Neuron (in vitro differentiated cells): ENCODE data around the gene PUSL1.

Source experiments
- H2AFZ ChIP-seq: one replicate; pipeline ENCODE4 v1.6.1; 2013; ENCODE audit warnings: low read depth, mild to moderate bottlenecking, inconsistent platforms, low read length, moderate library complexity
- H3K27me3 ChIP-seq: one replicate; pipeline ENCODE4 v1.6.1; 2013; ENCODE audit warnings: low read length; ENCODE audit not compliant: insufficient read depth
- H3K36me3 ChIP-seq: one replicate; pipeline ENCODE4 v1.6.1; 2013; ENCODE audit warnings: low read length; ENCODE audit not compliant: insufficient read depth
- H3K4me1 ChIP-seq: one replicate; pipeline ENCODE4 v1.6.1; 2013; ENCODE audit warnings: low read length; ENCODE audit not compliant: insufficient read depth
- H3K4me3 ChIP-seq: 2 replicates; pipeline ENCODE4 v1.5.1; 2013; ENCODE audit warnings: mild to moderate bottlenecking, low read length, moderate library complexity
- H3K9me3 ChIP-seq: one replicate; pipeline ENCODE4 v1.6.1; 2013; ENCODE audit warnings: low read length

Gene PUSL1

DNA sequence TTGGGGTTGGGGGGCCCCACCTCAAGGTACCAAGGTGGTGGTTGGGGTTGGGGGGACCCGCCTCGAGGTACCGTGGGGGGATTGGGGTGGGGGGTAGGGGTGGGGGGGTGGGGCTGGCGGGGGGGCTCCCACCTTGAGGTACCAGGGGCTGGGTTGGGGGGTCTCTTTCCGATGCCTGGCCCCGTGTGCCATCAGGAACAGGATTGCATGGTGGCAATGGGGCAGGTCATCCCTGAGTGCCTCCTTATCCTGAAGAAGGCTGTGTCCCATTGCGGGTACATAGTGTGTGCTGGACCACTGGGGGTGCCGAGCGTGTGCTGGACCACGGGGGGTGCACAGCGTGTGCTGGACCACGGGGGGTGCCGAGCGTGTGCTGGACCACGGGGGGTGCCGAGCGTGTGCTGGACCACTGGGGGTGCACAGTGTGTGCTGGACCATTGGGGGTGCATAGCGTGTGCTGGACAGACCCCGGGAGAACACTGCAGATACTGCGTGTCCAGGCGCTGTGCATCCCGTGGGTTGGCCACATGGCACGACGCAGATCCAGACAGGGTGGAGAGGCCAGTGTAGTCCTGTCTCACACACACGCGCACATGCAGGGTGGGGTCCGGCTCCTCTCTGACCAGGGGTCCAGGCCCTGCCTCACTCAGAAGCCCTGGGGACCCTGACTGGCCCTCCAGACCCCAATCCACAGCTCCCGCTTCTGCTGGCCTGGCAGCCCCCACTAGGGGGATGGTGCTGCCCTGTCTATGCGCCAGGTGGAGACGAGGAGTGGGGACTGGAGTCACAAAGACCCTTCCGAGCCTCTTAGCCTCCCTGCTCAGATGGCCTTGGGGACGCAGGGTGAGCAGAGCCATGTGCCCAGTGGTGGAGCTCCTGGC, 23.9 kb upstream of the PUSL1 start:
- Histone ChIP-seq H3K27me3 (no peaks in the 10 kb centered on the region), H3K9me3 (no peaks in the 10 kb centered on the region), H3K36me3 (no peaks in the 10 kb centered on the region), H3K4me1 (no peaks in the 10 kb centered on the region), H2AFZ (no peak overlapping the region), H3K4me3 (no peak overlapping the region)

DNA sequence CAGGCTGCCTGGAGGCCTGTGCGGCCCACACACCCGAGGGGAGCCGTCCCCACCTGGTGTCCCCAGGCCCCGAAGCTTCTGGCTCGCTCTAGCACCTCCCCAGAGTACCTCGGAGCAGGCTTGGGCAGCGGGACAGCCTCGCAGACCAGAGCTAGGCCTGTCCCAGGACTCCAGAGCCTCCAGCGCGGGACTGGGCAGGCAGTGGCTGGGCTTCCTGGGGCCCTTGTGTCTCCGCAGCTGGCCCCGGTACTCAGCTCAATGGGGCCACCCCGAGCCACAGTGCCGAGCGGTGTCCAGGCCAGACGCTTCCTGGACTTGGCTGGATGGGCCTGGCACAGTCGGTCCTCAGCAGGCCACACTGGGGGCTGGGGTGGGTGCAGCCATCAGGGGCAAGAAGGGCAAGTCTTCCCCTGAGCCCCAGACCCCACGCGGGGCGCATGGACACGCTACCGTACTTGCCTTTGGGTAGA, 23.3 kb upstream of the PUSL1 start:
- Histone ChIP-seq H3K4me1 (no peaks in the 10 kb centered on the region), H3K9me3 (no peaks in the 10 kb centered on the region), H3K27me3 (no peaks in the 10 kb centered on the region), H3K4me3 (no peak overlapping the region), H2AFZ (no peak overlapping the region), H3K36me3 (no peaks in the 10 kb centered on the region)

- Histone ChIP-seq H3K9me3 (no peaks in the 10 kb centered on the region), H3K4me1 (no peaks in the 10 kb centered on the region), H3K4me3 (no peak overlapping the region), H3K27me3 (no peaks in the 10 kb centered on the region), H3K36me3 (no peaks in the 10 kb centered on the region), H2AFZ (no peak overlapping the region)
Measured at GRCh38 chr1:1285611-1286311, 22.6 kb upstream of the PUSL1 start.

GRCh38 chr1:1286313-1287261, 21.8 kb upstream of the PUSL1 start:
- Histone ChIP-seq H3K36me3 (no peaks in the 10 kb centered on the region), H2AFZ (no peak overlapping the region), H3K4me1 (no peaks in the 10 kb centered on the region), H3K27me3 (no peaks in the 10 kb centered on the region), H3K4me3 (no peak overlapping the region), H3K9me3 (no peaks in the 10 kb centered on the region)

DNA sequence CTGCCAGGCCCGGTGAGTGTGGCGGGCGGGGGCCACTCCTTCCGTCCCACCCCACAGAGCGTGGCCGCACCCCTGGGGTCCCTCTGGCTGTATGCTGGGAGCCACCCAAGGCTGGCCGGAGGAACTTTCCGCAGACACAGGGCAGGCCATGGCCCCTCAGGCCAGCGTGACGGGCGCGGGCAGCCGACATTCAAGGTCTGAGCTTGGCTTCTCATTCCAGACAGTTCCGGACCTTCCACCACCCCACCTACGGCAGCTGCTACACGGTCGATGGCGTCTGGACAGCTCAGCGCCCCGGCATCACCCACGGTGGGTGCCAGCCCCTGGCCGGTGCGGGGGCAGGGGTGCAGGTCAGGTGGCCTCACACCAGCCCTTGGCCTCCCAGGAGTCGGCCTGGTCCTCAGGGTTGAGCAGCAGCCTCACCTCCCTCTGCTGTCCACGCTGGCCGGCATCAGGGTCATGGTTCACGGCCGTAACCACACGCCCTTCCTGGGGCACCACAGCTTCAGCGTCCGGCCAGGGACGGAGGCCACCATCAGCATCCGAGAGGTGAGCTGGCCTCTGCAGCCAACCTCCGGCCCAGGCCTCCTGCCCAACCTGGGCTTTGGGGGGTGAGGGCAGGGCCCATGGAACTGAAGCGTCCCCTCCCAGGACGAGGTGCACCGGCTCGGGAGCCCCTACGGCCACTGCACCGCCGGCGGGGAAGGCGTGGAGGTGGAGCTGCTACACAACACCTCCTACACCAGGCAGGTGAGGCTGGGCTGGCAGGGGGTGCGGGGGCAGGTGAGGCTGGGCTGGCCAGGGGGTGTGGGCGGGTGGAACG, 20.9 kb upstream of the PUSL1 start:
- Histone ChIP-seq H2AFZ (no peak overlapping the region), H3K4me3 (no peak overlapping the region), H3K9me3 (no peaks in the 10 kb centered on the region), H3K27me3 (no peaks in the 10 kb centered on the region), H3K4me1 (no peaks in the 10 kb centered on the region), H3K36me3 (no peaks in the 10 kb centered on the region)

GRCh38 chr1:1290238-1290731, 18.1 kb upstream of the PUSL1 start:
- Histone ChIP-seq H3K4me1 (no peaks in the 10 kb centered on the region), H3K4me3 (no peak overlapping the region), H3K27me3 (no peaks in the 10 kb centered on the region), H2AFZ (no peak overlapping the region), H3K9me3 (no peaks in the 10 kb centered on the region), H3K36me3 (peaks cover 15% of the 10 kb centered on the region)

DNA sequence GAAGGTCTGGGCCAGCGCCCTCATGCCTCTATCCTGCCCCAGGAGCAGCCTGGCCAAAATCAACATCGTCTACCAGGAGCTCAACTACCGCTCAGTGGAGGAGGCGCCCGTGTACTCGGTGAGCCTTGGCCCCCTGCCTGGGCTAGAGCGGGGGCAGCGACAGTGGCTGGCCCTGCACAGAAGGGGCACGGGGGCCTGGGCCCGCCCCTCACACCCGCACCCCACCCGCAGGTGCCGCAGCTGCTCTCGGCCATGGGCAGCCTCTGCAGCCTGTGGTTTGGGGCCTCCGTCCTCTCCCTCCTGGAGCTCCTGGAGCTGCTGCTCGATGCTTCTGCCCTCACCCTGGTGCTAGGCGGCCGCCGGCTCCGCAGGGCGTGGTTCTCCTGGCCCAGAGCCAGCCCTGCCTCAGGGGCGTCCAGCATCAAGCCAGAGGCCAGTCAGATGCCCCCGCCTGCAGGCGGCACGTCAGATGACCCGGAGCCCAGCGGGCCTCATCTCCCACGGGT, 17.3 kb upstream of the PUSL1 start:
- Histone ChIP-seq H3K36me3 (peaks cover 22% of the 10 kb centered on the region), H3K9me3 (no peaks in the 10 kb centered on the region), H2AFZ (no peak overlapping the region), H3K4me3 (no peak overlapping the region), H3K4me1 (no peaks in the 10 kb centered on the region), H3K27me3 (no peaks in the 10 kb centered on the region)

GRCh38 chr1:1291548-1292441, 16.6 kb upstream of the PUSL1 start:
- Histone ChIP-seq H3K4me3 (no peak overlapping the region), H3K4me1 (no peaks in the 10 kb centered on the region), H3K27me3 (no peaks in the 10 kb centered on the region), H2AFZ (no peak overlapping the region), H3K36me3 (peaks cover 27% of the 10 kb centered on the region), H3K9me3 (no peaks in the 10 kb centered on the region)

DNA sequence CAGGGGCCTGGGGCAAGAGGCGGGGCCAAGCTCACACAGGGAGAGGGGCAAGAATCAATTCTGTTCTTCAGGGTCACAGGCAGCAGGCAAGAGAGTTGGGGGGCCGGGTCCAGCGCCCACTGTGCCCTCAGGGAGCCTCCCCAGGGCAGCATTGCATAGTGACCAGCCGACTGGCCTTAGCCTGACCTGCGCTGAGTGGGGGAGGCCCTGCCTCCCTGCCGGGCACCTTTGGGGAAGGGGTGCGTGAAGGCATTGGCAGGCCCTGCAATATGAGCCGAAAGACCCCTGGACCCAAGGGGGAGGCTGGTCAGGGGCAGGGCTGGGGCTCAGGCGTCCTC, 16.0 kb upstream of the PUSL1 start:
- H3K36me3 ChIP-seq = peaks cover 28% of the 10 kb centered on the region
- H3K27me3 ChIP-seq = no peaks in the 10 kb centered on the region
- H2AFZ ChIP-seq = no peak overlapping the region
- no peaks in the 10 kb centered on the region for H3K4me1 ChIP-seq
- H3K9me3 ChIP-seq = no peaks in the 10 kb centered on the region
- no peak overlapping the region for H3K4me3 ChIP-seq

DNA sequence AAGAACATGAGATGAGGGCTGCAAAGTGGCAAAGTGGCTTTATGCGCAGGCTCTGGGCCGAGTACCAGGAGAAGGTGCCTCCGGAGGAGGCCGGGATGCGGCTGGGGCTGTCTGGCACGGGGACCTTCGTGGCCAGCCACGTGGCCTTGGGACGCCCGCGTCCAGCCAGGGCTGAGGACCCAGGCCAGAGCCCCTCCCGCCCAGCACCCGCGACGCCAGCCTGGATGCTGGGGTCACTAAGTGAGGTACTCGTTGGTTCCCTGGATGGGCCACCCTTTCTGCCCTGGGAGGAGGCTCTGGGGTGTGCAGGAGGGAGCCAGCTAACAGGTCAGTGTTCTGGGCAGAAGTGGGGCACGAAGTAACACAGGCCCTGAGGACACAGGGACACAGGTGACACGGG, 15.5 kb upstream of the PUSL1 start:
- no peaks in the 10 kb centered on the region for H3K9me3 ChIP-seq
- H2AFZ ChIP-seq = no peak overlapping the region
- no peaks in the 10 kb centered on the region for H3K27me3 ChIP-seq
- no peak overlapping the region for H3K4me3 ChIP-seq
- H3K36me3 ChIP-seq = peaks cover 32% of the 10 kb centered on the region
- H3K4me1 ChIP-seq = no peaks in the 10 kb centered on the region
